Non-pigmented ciliary epithelial cell (primary cell): ENCODE results near the gene CREB3L1.

Source experiments
- DNase-seq: peaks from one replicate; pipeline ENCODE4 v3.0.0-alpha.2; 2010; ENCODE audit warnings: low read depth

CREB3L1 gene

GRCh38 chr11:46277622-46278386, at the start of gene CREB3L1:
CREB3L1 (plus strand) TSS chr11:46277662; CDS start chr11:46278112, 450 bp downstream.
- no peak for DNase-seq

- no peak for DNase-seq
Measured at GRCh38 chr11:46229230-46229629, 48.2 kb upstream of the CREB3L1 start.

- no peak for DNase-seq
Measured at GRCh38 chr11:46234311-46234710, 43.2 kb upstream of the CREB3L1 start.

- DNase-seq: no peak
Measured at GRCh38 chr11:46235777-46236688, 41.4 kb upstream of the CREB3L1 start.

GRCh38 chr11:46236918-46237247, 40.6 kb upstream of the CREB3L1 start:
- DNase-seq: no peak

GRCh38 chr11:46237248-46238077, 40.0 kb upstream of the CREB3L1 start:
- DNase-seq: peak; percentile 69

GRCh38 chr11:46238078-46238966, 39.1 kb upstream of the CREB3L1 start:
- no peak for DNase-seq

- no peak for DNase-seq
Measured at GRCh38 chr11:46238967-46239800, 38.3 kb upstream of the CREB3L1 start.

GRCh38 chr11:46239801-46240061, 37.7 kb upstream of the CREB3L1 start:
- DNase-seq: no peak

- DNase-seq: no peak
Measured at GRCh38 chr11:46240371-46240770, 37.1 kb upstream of the CREB3L1 start.

GRCh38 chr11:46240861-46241260, 36.6 kb upstream of the CREB3L1 start:
- DNase-seq: no peak

GRCh38 chr11:46242041-46242951, 35.2 kb upstream of the CREB3L1 start:
- DNase-seq: no peak

GRCh38 chr11:46242952-46243795, 34.3 kb upstream of the CREB3L1 start:
- peak; percentile 77 for DNase-seq

GRCh38 chr11:46243796-46244109, 33.7 kb upstream of the CREB3L1 start:
- DNase-seq: no peak

- DNase-seq: no peak
Measured at GRCh38 chr11:46246521-46246920, 30.9 kb upstream of the CREB3L1 start.

- no peak for DNase-seq
Measured at GRCh38 chr11:46247090-46247489, 30.4 kb upstream of the CREB3L1 start.

GRCh38 chr11:46247659-46248058, 29.8 kb upstream of the CREB3L1 start:
- DNase-seq: no peak

- DNase-seq: peak; percentile 96
Measured at GRCh38 chr11:46248289-46249102, 29.0 kb upstream of the CREB3L1 start.
